Mesendoderm (in vitro differentiated cells): ENCODE results near the gene STAMBP.
A peak's percentile ranks its signal among the peaks of the same experiment; 100 is the strongest.

Source experiments
- DNase-seq: peaks from one replicate; pipeline ENCODE4 v3.0.0; 2013
- H2AK5ac ChIP-seq: 2 replicates; pipeline ENCODE4 v1.6.1; 2013; ENCODE audit warnings: low read length, inconsistent platforms
- H2BK120ac ChIP-seq: 2 replicates; pipeline ENCODE4 v1.6.1; 2013; ENCODE audit warnings: low read depth, mild to moderate bottlenecking, low read length, moderate library complexity, mixed read lengths
- H2BK15ac ChIP-seq: replicated peaks from 2 replicates; pipeline ENCODE4 v1.6.1; 2013; ENCODE audit warnings: low read depth, mild to moderate bottlenecking, moderate library complexity
- H2BK5ac ChIP-seq: 2 replicates; pipeline ENCODE4 v1.6.1; 2013; ENCODE audit warnings: low read length, inconsistent platforms
- H3K18ac ChIP-seq: 2 replicates; pipeline ENCODE4 v1.6.1; 2013; ENCODE audit warnings: mild to moderate bottlenecking, low read length, mixed read lengths
- H3K23ac ChIP-seq: one replicate; pipeline ENCODE4 v1.6.1; 2013; ENCODE audit warnings: low read length
- H3K27ac ChIP-seq: 2 replicates; pipeline ENCODE4 v1.5.1; 2013; ENCODE audit warnings: low read depth, mild to moderate bottlenecking, inconsistent platforms, low read length, moderate library complexity
- H3K27me3 ChIP-seq: 2 replicates; pipeline ENCODE4 v1.6.1; 2013; ENCODE audit warnings: low read length, control low read depth, mild to moderate bottlenecking, inconsistent platforms; ENCODE audit not compliant: insufficient read depth, poor library complexity
- H3K36me3 ChIP-seq: 2 replicates; pipeline ENCODE4 v1.6.1; 2013; ENCODE audit warnings: low read length, inconsistent platforms; ENCODE audit not compliant: control insufficient read depth, insufficient read depth
- H3K4ac ChIP-seq: one replicate; pipeline ENCODE4 v1.6.1; 2013; ENCODE audit warnings: low read depth, mild to moderate bottlenecking, low read length, moderate library complexity
- H3K4me1 ChIP-seq: 2 replicates; pipeline ENCODE4 v1.6.1; 2013; ENCODE audit warnings: low read depth, low read length, inconsistent platforms; ENCODE audit not compliant: control insufficient read depth
- H3K4me2 ChIP-seq: 2 replicates; pipeline ENCODE4 v1.6.1; 2013; ENCODE audit warnings: low read length
- H3K4me3 ChIP-seq: 2 replicates; pipeline ENCODE4 v1.5.1; 2013; ENCODE audit warnings: mild to moderate bottlenecking, low read length
- H3K56ac ChIP-seq: one replicate; pipeline ENCODE4 v1.6.1; 2013; ENCODE audit warnings: low read length
- H3K79me1 ChIP-seq: 2 replicates; pipeline ENCODE4 v1.6.1; 2013; ENCODE audit warnings: low read length, inconsistent platforms
- H3K79me2 ChIP-seq: 2 replicates; pipeline ENCODE4 v1.6.1; 2013; ENCODE audit warnings: mild to moderate bottlenecking, low read length; ENCODE audit not compliant: control insufficient read depth, insufficient read depth
- H3K9ac ChIP-seq: 2 replicates; pipeline ENCODE4 v1.6.1; 2013; ENCODE audit warnings: low read length, inconsistent platforms
- H4K5ac ChIP-seq: one replicate; pipeline ENCODE4 v1.6.1; 2013; ENCODE audit warnings: low read length
- H4K8ac ChIP-seq: one replicate; pipeline ENCODE4 v1.6.1; 2013; ENCODE audit warnings: low read depth, mild to moderate bottlenecking, control low read depth, low read length, moderate library complexity
- WGBS: extraction: QIAGEN DNeasy Blood & Tissue Kit; methylation state at CpG from one replicate; pipeline ENCODE4 v1.1.7; 2013; ENCODE audit warnings: low lambda C conversion rate, missing lambda C conversion rate; ENCODE audit not compliant: insufficient coverage; ENCODE audit errors: extremely low coverage; 5-methylcytosine and 5-hydroxymethylcytosine counted together

The STAMBP gene

DNA sequence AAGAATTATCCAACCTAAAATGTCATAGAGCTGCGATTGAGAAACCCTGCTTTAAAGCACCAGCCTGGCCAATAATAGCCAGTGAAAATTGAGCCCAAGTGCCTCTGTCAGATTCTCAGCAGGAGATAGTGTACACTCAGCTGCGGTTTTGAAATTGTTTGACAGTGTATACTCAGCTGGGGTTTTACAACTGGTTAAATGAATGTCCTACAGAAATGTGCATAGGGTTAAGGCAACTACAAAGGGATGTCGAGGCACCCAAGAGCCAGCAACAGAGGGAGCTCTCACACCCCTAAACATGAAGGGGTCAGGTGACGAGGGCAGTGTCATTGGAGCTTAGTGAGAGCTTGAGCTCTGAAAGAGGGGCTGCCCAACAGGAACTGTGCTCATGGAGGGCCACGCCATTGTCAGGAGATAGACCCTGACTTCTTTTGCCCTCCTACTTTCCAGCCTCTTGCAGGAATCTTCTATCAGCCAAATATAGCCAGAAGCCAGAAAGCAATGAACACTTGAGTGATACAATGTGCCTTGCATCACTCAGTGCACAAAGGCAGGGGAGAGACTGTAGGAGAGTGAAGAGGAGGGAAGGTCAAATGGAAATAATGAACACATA is 79.2 kb downstream of the STAMBP start:
- H2BK120ac ChIP-seq, result no peak overlapping the region
- no peak overlapping the region for H4K8ac ChIP-seq
- H3K27me3 ChIP-seq, result no peaks in the 10 kb centered on the region
- H3K4me2 ChIP-seq, result no peak overlapping the region
- no peaks in the 10 kb centered on the region for H3K79me2 ChIP-seq
- no peak overlapping the region for H3K4me3 ChIP-seq
- no peak overlapping the region for H2BK5ac ChIP-seq
- H3K23ac ChIP-seq, result no peak overlapping the region
- H3K79me1 ChIP-seq, result no peaks in the 10 kb centered on the region
- no peaks in the 10 kb centered on the region for H3K4me1 ChIP-seq
- H3K56ac ChIP-seq, result no peak overlapping the region
- no peak overlapping the region for H3K4ac ChIP-seq
- no peak overlapping the region for H2BK15ac ChIP-seq
- H3K18ac ChIP-seq, result no peak overlapping the region
- no peaks in the 10 kb centered on the region for H3K36me3 ChIP-seq
- no peak overlapping the region for H4K5ac ChIP-seq
- DNase-seq, result peak; percentile 58
- WGBS, result no CpG with 5 or more reads among the region's 5 CpGs
- no peak overlapping the region for H2AK5ac ChIP-seq
- H3K9ac ChIP-seq, result no peak overlapping the region
- H3K27ac ChIP-seq, result no peak overlapping the region

DNA sequence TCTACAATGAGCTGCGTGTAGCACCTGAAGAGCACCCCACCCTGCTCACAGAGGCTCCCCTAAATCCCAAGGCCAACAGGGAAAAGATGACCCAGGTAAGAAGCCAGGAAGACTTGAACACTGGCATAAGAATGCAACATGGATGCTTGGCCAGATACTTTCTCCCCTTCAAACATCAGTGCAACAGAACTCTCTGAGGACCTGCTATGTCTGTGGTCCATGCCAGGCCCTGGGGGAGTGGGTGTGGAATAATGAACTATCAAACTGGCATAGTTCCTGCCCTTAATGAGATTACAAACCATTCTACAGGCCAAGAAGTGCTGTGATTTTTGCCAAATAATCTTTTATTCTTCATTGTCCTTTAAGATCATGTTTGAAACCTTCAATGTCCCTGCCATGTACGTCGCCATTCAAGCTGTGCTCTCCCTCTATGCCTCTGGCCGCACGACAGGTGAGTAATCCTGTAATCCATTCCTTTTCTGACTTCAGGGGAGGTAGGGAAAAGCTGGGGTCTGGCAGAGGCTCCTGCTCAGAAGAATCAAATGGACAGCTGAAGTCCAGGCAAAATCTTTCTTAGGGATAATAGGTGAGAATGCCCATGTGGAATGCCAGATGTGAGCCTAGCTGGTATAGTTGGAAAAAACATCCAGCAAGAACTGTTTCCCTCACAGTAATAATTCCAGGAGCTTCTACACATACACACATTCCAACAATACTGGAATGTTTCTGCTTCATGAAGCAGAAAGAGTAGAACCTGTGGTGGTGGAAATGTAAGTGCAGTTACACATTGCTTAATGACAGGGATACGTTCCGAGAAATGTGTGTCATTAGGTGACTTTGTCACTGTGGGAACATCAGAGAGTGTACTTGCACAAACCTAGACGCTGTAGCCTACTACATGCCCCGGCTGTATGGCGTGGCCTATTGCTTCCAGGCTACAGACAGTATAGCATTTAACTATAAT is 80.2 kb downstream of the STAMBP start:
- no peak overlapping the region for H2BK15ac ChIP-seq
- H4K5ac ChIP-seq, result no peak overlapping the region
- no peak overlapping the region for H3K27ac ChIP-seq
- DNase-seq, result no peak
- no peak overlapping the region for H2BK120ac ChIP-seq
- H2BK5ac ChIP-seq, result no peak overlapping the region
- H3K23ac ChIP-seq, result no peak overlapping the region
- H3K27me3 ChIP-seq, result no peaks in the 10 kb centered on the region
- no CpG with 5 or more reads among the region's 10 CpGs for WGBS
- H3K79me1 ChIP-seq, result no peaks in the 10 kb centered on the region
- no peak overlapping the region for H3K9ac ChIP-seq
- no peak overlapping the region for H3K56ac ChIP-seq
- no peaks in the 10 kb centered on the region for H3K4me1 ChIP-seq
- no peak overlapping the region for H3K18ac ChIP-seq
- no peaks in the 10 kb centered on the region for H3K79me2 ChIP-seq
- H3K36me3 ChIP-seq, result no peaks in the 10 kb centered on the region
- H3K4me3 ChIP-seq, result no peak overlapping the region
- no peak overlapping the region for H4K8ac ChIP-seq
- H2AK5ac ChIP-seq, result no peak overlapping the region
- no peak overlapping the region for H3K4me2 ChIP-seq
- no peak overlapping the region for H3K4ac ChIP-seq

DNA sequence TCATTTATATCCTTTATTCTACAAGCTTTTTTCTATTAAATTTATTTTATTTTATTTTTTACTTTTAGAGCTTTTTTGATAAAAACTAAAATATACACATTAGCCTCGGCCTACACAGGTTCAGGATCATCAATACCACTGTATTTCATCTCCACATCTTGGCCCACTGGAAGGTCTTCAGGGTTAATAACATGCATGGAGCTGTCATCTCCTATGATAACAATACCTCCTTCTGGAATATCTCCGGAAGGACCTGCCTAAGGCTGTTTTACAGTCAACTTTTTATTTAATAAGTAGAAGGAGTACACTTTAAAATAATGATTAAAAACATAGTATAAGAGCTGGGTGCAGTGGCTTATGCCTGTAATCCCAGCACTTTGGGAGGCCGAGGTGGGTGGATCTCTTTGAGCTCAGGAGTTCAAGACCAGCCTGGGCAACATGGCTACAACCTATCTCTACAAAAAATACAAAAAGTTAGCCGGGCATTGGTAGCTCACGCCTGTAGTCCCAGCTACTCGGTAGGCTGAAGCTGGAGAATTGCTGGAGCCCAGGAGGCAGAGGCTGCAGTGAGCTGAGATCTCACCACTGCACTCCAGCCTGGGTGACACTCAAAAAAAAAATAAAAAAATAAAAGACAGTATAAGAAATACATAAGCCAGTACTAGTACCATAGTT is 82.2 kb downstream of the STAMBP start:
- H3K4ac ChIP-seq, result no peak overlapping the region
- H3K56ac ChIP-seq, result no peak overlapping the region
- H3K18ac ChIP-seq, result no peak overlapping the region
- no peaks in the 10 kb centered on the region for H3K4me1 ChIP-seq
- no peaks in the 10 kb centered on the region for H3K79me2 ChIP-seq
- H4K8ac ChIP-seq, result no peak overlapping the region
- H3K27ac ChIP-seq, result no peak overlapping the region
- DNase-seq, result no peak
- no peak overlapping the region for H4K5ac ChIP-seq
- H2BK5ac ChIP-seq, result no peak overlapping the region
- no peaks in the 10 kb centered on the region for H3K27me3 ChIP-seq
- H2AK5ac ChIP-seq, result no peak overlapping the region
- H3K23ac ChIP-seq, result no peak overlapping the region
- H3K36me3 ChIP-seq, result no peaks in the 10 kb centered on the region
- no peak overlapping the region for H2BK120ac ChIP-seq
- no peaks in the 10 kb centered on the region for H3K79me1 ChIP-seq
- H3K9ac ChIP-seq, result no peak overlapping the region
- H2BK15ac ChIP-seq, result no peak overlapping the region
- H3K4me2 ChIP-seq, result no peak overlapping the region
- no peak overlapping the region for H3K4me3 ChIP-seq
- WGBS, result no CpG with 5 or more reads among the region's 6 CpGs

DNA sequence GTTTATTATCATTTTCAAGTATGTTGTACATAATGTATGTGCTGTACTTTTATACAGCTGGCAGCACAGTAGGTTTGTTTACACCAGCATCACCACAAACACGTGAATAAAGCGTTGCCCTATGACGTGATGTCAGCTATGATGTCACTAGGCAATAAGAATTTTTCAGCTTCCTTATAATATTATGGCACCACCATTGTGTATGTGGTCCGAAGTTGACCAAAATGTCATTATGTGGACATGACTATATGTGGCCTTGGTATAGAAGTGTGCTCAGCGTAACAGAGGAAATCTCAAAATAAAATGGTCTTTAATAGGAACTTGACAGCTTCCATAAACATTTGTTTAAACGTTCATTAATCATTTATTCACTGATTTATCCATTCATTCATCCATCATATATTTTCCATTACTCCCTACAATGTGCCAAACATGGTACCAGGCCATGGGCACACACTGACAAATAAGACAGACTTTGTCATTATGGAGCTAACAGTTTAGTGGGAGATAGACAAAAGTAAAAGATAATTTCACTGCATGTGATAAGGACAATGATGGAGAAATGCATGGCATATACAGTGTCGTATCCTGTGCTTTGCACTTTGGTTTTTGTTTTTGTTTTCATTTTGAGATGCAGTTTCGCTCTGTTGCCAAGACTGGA is 82.9 kb downstream of the STAMBP start:
- no peak for DNase-seq
- Histone ChIP-seq H3K23ac (no peak overlapping the region), H3K4me1 (no peaks in the 10 kb centered on the region), H3K56ac (no peak overlapping the region), H3K36me3 (no peaks in the 10 kb centered on the region), H3K4me2 (no peak overlapping the region), H2BK15ac (no peak overlapping the region), H3K79me2 (no peaks in the 10 kb centered on the region), H3K4ac (no peak overlapping the region), H4K8ac (no peak overlapping the region), H3K18ac (no peak overlapping the region), H2BK5ac (no peak overlapping the region), H2AK5ac (no peak overlapping the region), H3K79me1 (no peaks in the 10 kb centered on the region), H4K5ac (no peak overlapping the region), H3K27me3 (no peaks in the 10 kb centered on the region), H2BK120ac (no peak overlapping the region), H3K4me3 (no peak overlapping the region), H3K27ac (no peak overlapping the region), H3K9ac (no peak overlapping the region)
- WGBS, result no CpG with 5 or more reads among the region's 8 CpGs

DNA sequence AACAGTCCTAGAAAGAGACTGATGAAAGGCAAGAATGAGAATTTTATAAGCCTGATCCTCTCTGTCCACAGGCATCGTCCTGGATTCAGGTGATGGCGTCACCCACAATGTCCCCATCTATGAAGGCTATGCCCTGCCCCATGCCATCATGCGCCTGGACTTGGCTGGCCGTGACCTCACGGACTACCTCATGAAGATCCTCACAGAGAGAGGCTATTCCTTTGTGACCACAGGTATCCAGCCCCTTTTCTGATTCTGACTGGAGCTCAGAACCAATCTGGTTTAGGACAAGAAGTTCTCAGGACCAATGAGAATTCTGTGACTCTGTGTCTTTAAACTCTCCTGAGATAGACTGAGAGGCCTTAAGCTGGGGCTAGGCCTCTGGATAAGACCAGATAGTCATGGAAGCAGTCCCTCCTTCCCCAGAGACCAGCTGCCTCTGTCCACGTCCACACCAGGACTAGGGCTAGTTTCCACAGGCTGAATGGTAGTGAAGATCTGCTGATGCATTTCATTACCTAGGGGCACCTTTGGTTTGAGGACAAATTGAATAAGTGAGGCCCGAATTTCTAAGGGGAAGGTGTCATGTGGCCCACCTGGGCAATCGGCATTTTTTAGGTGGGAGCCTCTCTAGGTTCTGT is 84.8 kb downstream of the STAMBP start:
- WGBS, result no CpG with 5 or more reads among the region's 8 CpGs
- Histone ChIP-seq H4K8ac (no peak overlapping the region), H2BK120ac (no peak overlapping the region), H2AK5ac (no peak overlapping the region), H3K23ac (no peak overlapping the region), H3K56ac (no peak overlapping the region), H4K5ac (no peak overlapping the region), H3K4me3 (no peak overlapping the region), H3K36me3 (no peaks in the 10 kb centered on the region), H3K9ac (no peak overlapping the region), H3K79me1 (no peaks in the 10 kb centered on the region), H2BK15ac (no peak overlapping the region), H3K18ac (no peak overlapping the region), H3K4me2 (no peak overlapping the region), H3K79me2 (no peaks in the 10 kb centered on the region), H2BK5ac (no peak overlapping the region), H3K27ac (no peak overlapping the region), H3K4ac (no peak overlapping the region), H3K27me3 (no peaks in the 10 kb centered on the region), H3K4me1 (no peaks in the 10 kb centered on the region)
- DNase-seq, result no peak
